HUDEP-2 (cell line): ENCODE results near the gene ERC2.
"Not testable (repeated sequence)": the region's sequence is repeated elsewhere in the genome, so short reads cannot be mapped to it uniquely, and the experiment has no call there.

Experiments
- DNase-seq, 76 experiments: peaks; one replicate each; lab custom pipeline; 2025; ENCODE audit not compliant: unreplicated experiment in 76 of 76; lab: John Stamatoyannopoulos, UW

The ERC2 gene

DNA sequence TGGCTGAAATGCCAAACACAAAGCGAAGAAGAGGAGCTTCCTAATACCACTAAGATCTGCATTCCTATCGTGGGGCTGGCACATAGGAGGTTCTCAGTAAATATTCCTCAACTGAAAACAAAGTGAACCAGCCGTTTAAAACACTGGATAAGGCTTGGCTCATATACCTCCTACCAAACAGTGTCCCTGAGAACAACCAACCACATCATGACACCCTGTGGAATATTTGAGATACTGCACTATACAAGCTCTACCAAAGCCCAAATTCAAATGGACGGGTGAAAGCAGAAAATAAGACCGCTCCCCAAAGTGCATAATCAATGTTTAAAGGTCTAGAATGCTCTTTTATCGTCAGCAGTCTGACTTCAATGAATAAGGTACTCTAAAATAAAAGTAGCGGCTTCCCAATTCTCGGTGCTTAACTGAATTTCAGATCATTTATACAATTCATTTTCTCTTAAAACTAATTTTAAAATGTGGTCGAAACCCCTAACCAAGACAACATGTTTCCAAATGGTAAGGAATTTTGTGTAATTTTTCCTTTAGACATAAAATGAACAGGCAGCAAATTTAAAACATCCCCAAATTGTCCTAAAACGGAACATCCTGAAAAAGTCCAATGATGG is 425.8 kb downstream of the ERC2 start:
- DNase-seq = peak in 3 of 76 experiments; percentile 2 to 37 (median 7)

GRCh38 chr3:56025326-56025725 is 442.9 kb downstream of the ERC2 start:
- DNase-seq = peak in 1 of 76 experiments; percentile 1

GRCh38 chr3:56023546-56023945 is 444.7 kb downstream of the ERC2 start:
- no peak for DNase-seq

DNA sequence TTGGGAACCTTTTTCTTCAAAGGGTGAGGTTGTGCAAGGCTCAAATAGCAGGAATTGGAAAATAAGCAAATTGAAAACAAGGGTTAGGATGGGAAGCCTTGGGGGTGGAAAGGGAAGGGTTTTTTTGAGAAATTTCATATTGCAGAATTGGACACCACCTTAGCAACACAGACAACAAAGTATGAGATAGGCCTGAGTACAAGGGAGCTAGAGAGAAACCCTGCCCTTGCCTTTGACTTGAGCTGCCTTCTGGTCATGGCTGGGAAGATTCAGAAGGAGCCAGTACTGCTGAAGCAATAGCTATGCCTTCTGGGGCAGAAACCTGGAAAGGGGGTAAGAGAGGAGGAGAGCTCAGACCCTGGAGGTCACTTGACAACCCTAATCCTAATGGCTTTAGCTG is 445.6 kb downstream of the ERC2 start:
- no peak for DNase-seq

GRCh38 chr3:56019490-56020146 is 448.6 kb downstream of the ERC2 start:
- peak in 2 of 76 experiments; percentile 28 to 42 for DNase-seq

GRCh38 chr3:56015374-56015773 is 452.9 kb downstream of the ERC2 start:
- DNase-seq = not testable (repeated sequence)

DNA sequence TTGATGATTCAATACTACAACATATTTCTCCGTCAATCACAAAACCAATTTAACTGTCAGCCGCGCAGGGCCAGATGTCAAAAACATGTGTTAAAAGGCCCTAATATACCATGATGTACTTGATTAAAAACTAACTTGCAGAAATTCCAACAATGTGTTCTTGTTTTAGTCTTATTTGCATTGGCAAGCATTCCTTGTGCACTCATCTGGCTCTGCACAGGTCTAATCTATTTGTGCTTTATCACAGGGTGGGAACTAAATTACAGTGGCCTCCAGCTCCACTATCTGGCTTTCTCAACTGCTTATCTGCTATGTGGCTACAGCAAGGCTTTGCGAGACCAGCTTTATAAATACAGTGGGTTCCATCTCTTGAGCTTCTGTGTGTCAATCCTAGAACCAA is 455.5 kb downstream of the ERC2 start:
- no peak for DNase-seq

DNA sequence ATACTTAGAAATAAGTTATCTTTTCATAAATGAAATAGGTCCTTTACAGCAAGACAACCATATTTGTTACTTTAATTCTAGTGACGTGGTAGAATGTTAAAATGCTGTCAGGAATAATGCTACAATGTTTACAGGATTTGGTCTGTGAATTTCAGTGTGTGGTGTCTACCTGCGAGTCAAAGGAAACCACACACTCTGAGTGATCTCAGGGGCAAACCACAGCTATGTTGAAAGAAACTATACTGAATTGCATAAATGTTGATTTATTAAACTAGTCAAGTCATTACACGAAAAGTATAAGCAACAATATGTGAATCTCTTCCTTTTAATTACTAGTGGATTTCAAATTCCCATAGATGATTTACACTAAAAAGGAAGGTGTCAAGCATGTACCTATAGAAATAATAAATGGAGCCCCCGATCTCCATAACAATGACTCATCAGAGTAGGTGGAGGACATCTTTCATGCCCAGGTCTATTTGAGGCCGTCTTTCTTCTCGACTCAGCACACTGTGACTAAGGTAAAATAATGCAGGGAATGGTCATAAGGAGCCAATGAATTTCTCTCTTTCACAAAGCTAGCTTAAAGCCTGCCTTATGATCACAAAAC is 463.0 kb downstream of the ERC2 start:
- DNase-seq = no peak

GRCh38 chr3:56003129-56003528 is 465.1 kb downstream of the ERC2 start:
- DNase-seq = no peak

DNA sequence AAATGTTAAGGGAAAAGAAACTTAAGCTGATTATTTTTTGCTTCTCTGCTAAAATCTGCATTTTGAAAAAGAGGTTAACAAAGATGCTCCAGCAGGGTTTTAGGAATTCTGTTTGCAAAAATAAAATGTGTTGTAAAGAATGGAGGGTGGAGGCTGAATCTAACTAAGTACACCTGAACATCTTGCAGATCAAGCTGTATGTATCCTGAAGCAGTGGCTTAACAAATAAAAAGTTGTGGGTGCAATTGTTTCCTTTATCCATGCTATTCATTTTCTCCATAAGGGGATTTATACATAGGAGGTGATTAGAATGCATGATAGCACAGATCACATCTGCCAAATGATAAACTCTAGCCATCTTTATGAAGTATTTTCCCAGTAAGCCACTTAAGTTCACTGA is 466.3 kb downstream of the ERC2 start:
- no peak for DNase-seq

DNA sequence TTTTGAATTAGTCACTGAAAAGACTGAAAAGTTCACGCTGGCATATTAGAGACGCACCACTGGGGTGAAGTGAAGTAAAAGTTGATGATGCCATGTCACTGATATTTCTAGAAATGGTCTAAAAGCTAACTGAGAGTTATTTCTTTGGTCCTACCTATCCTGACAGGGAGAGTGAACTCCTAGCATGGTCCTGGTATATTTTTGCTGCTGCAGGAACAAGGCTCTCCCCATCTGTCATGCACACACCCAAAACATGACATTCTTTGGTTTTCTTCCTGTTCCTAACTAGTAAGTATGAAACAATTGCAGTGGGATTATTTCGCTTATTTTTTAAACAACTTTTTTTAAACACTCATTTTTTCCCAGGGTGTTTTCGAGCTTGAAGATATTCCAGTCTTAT is 466.7 kb downstream of the ERC2 start:
- no peak for DNase-seq

DNA sequence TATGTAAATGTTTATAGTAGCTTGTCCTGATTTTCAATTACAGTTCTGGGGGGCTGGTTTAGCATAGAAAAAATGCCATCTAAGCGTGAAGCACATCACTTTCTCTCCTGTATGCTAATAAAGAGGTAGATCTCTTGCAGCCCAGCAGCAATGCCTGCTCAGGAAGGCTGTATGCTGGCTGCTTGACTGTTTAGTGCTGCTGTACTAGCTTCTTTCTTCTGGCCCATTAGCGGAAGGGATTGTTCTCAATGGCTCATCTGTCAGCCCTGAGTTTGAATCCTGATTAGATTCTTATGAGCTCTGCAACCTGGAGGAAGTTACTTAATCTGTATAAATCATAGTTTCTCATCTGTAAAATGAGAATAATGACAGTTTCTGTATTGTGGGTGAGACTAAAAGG is 478.9 kb downstream of the ERC2 start:
- DNase-seq = no peak

DNA sequence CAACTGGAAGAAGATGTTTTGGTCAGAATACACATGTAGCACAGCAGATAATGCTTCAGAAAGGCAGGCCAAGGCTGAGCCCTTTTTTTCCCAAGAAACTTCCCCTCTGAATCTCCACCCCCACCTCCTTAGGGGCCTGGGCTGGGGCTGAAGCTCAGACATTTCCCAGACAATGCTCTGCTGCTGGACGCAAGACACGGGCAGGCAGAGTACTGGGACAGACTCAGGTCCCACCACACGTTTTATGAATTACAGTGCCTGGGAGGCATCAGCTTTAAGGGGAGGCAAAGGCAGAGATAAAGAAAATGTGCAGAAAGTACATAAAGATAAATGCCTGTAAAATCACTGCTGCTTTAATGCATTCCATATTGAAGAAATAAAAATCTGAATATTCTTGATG is 479.4 kb downstream of the ERC2 start:
- no peak for DNase-seq

- DNase-seq = no peak
These were observed 483.6 kb downstream of the ERC2 start for GRCh38 chr3:55984626-55985025.

DNA sequence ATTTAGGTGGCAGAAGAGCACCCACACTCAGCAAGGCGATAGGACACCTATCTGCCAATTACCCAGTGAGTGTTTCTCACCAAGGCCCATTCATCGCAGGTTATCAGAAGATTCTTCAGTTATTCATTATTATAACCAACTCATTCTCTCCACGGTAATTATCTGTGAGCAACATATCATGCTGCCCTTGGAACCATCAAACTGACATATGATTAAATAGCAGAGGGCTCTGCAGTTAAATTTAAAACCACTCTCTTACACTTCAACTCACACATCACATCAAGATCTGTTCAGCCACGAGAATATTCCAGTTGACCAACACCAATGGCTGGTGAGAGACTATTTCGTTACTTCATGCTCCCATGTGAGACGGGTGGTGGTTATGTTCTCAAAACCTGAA is 489.3 kb downstream of the ERC2 start:
- DNase-seq = no peak

DNA sequence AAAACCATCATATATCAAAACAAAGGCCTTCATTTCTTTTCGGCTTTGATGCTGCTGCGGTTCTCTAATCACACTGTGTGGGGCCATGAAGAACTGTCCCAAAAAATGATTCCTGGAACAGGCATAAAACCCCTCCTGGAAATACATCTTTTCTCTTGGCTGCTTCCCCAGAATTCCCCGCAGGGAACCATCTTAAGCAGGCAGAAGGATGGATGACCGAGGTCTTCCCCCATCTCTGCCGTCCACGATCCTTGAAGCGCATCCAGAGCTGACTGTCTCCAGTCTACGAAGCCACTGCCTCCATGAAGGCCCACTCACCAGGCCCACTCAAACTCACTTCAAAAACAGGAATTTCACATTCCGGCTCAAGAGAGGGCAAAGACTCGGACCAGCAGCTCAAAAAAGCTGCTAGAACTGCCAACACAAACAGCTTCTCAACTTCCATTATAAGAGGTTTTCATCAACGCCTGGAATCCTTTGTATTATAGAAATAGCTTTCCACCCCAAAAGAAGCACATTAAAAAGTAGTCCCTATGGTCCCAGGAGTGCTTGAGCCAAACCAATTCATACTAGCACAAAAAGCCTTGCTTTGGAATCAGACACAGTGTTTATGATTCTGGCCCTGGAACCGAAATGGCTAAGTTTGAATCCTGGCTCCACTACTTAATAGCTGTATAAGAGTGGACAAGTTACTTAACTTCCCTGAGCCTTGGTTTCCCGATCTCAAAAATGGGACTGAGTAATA is 493.7 kb downstream of the ERC2 start:
- DNase-seq = no peak

- no peak for DNase-seq
These were observed 498.6 kb downstream of the ERC2 start for GRCh38 chr3:55969634-55970033.

GRCh38 chr3:55968331-55968730 is 499.9 kb downstream of the ERC2 start:
- no peak for DNase-seq

GRCh38 chr3:55966566-55966965 is 501.7 kb downstream of the ERC2 start:
- DNase-seq = no peak

DNA sequence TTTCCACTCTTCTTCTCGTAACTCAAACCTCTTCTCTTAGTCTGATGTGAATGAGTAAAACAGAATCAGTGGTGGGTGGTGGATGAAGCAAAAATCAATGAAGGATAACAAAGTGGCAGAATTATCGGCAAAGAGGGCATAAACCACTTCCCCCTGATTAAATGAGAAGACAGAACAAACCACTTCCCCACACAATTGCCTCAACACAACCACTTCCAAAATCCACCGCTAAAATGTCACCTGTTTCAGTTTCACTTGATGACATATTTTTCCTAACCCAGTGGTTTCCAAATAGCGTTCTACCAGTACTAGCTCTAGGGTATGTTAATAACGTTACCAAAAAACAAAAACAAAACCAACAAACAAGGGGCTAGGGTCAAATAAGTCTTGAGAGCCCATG is 502.5 kb downstream of the ERC2 start:
- DNase-seq = no peak

- no peak for DNase-seq
These were observed 503.7 kb downstream of the ERC2 start for GRCh38 chr3:55964491-55964985.
